Pancreas (tissue), 10 donors: Measurements from ENCODE around the gene CD320. TPM values are rescaled to one million over a fixed set of nuclear protein-coding genes. Genes with fewer than 3 reads are reported as not detected.
"Not testable (repeated sequence)": the region's sequence is repeated elsewhere in the genome, so short reads cannot be mapped to it uniquely, and the experiment has no call there.

Source experiments
- ATAC-seq, 4 donors: fragments of 200-7000 bp; cut with Tn5 transposase; one replicate each; pipeline versions ENCODE4 v1.8.0 to v1.9.1; 2020; ENCODE audit warnings: mild to moderate bottlenecking in 4 of 4, moderate library complexity in 4 of 4
- DNase-seq, 6 donors: peaks; one replicate each; pipeline ENCODE4 v3.0.0-alpha.2; 2020
- FAIRE-seq: peaks from 2 replicates; lab custom pipeline; 2012; peaks lifted over from hg19 to GRCh38; lab: Jason Lieb, UNC
- H3K27ac ChIP-seq, 4 donors: fragments of 200-600 bp; sonication (generic); 1 replicate in 3 of 4; 2 replicates in 1 of 4; pipeline versions ENCODE4 v1.5.0 to v1.8.0; 2020
- H3K27me3 ChIP-seq, 4 donors: fragments of 200-600 bp; one replicate each; pipeline ENCODE4 v1.8.0; 2021
- H3K36me3 ChIP-seq, 3 donors: fragments of 200-600 bp; sonication (generic) in 1 of 3; one replicate each; pipeline versions ENCODE4 v1.5.0 to v1.8.0; 2020 to 2021
- H3K4me1 ChIP-seq, 3 donors: fragments of 200-600 bp; one replicate each; pipeline ENCODE4 v1.8.0; 2021
- H3K4me3 ChIP-seq, 4 donors: fragments of 200-600 bp; sonication (generic) in 2 of 4; one replicate each; pipeline versions ENCODE4 v1.5.0 to v1.8.0; 2020 to 2021
- H3K9me3 ChIP-seq, 4 donors: fragments of 200-600 bp; one replicate each; pipeline ENCODE4 v1.8.0; 2021
- CTCF ChIP-seq, 4 donors: fragments of 200-600 bp; sonication (generic) in 3 of 4; IDR thresholded peaks; one replicate each; pipeline versions ENCODE4 v1.5.0 to v1.8.0; 2021; ENCODE audit warnings: antibody characterized with exemption in 4 of 4
- WGBS, 2 donors: extraction: QIAGEN DNeasy Blood & Tissue Kit; methylation state at CpG; one replicate each; pipeline ENCODE4 v1.1.7; 2013; 5-methylcytosine and 5-hydroxymethylcytosine counted together
- intact Hi-C, 3 donors: fragments of 100-400 bp; cut with DNase I; formaldehyde crosslinking; loops; one replicate each; pipeline versions ENCODE4 v1.11.1 to v1.14.2; 2022
- polyA plus RNA-seq, 2 donors: library from polyadenylated mRNA; stranded (reverse); fragments of 200-250 nt; gene quantifications; one replicate each; pipeline ENCODE4 v1.2.3, GENCODE V29; 2013
- total RNA-seq, 6 donors: library from RNA; stranded (reverse); fragmentation: NEBNext Ultra II Directional in 4 of 6; extraction: Animal tissue kit (Norgen Biotek cat#: 25700) in 4 of 6; gene quantifications; one replicate each; pipeline versions ENCODE4 v1.2.1 to v1.2.4, GENCODE V29; 2021 to 2023
- donor health status: healthy with polysubstance abuse.
- donor health status: DM: no; HTN: no; CAD: no; lungs with moderate emphysema.
- donor health status: DM: no; HTN: no; CAD: no.
- donor health status: control.
- donor health status: control.
- donor health status: Bipolar disorder and iron deficiency.
- donor health status: DM: yes; HTN: yes; CAD: no.
- donor health status: DM: no; HTN: no; CAD: no.
- donor health status: DM: no; HTN: no; CAD: no.
- donor health status: DM: yes; HTN: yes; CAD: no.

CD320 gene
- total RNA-seq = 10 to 100 TPM; 13.8 to 24.4 (median 18.2) TPM
- 10 to 100 TPM; 22.2 to 58.4 TPM for polyA plus RNA-seq

- DNase-seq = peak; percentile 85 to 96 (median 88)
- no peak for TF ChIP-seq CTCF (IDR thresholded peaks at IDR 0.05)
- intact Hi-C loops = no loop called here
- Histone ChIP-seq H3K27me3 (no peaks in the 10 kb centered on the region), H3K27ac (peak within 1 kb of the TSS in 2 of 4 donors; percentile 12 to 54), H3K4me3 (peak within 1 kb of the TSS; percentile 51 to 73 (median 54)), H3K36me3 (peaks cover 0 to 8% (median 0%) of the 10 kb centered on the region in 3 donors), H3K4me1 (peaks cover 0 to 6% (median 0%) of the 10 kb centered on the region in 3 donors), H3K9me3 (no peaks in the 10 kb centered on the region)
- ATAC-seq = peak; percentile 97 to 98 (median 98)
- no peak for FAIRE-seq
- WGBS, 2 donors = 0% methylated on average over 44 to 63 of the region's 63 CpGs
Observed at GRCh38 chr19:8307965-8308866, at the start of gene CD320. CD320 (minus strand) TSS chr19:8308358; CDS start chr19:8308290, 68 bp downstream.

DNA sequence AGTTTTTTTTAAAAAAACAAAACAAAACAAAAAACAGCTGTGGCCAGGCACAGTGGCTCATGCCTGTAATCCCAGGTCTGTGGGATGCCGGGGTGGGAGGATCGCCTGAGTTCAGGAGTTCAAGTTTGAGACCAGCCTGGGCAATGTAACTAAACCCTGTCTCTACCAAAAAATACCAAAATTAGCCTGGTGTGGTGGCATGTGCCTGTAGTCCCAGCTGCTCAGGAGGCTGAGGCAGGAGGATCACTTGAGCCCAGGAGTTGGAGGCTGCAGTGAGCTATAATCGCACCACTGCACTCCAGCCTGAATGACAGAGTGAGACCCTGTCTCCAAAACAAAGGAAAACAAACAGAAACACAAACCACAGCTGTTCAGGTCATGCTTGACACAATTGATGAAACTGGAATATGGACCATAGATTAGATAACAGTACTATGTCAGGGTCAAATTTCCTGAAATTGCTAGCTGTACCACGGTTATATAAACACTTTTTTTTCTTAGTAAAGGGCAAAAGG is 48.9 kb upstream of the CD320 start:
- H3K36me3 ChIP-seq = no peaks in the 10 kb centered on the region
- no peak overlapping the region for H3K27ac ChIP-seq
- WGBS, 2 donors = 71 to 72% methylated on average over 4 of the region's 4 CpGs
- no peak for TF ChIP-seq CTCF (IDR thresholded peaks at IDR 0.05)
- intact Hi-C loops = loop anchor here (5.0 to 10.0 kb wide), 4 partner anchors 48 to 228 kb away; partner anchors contain the start of gene PRAM1 (in 2 of the 3)
- no peak overlapping the region for H3K4me3 ChIP-seq
- no peaks in the 10 kb centered on the region for H3K9me3 ChIP-seq
- ATAC-seq (no peak), FAIRE-seq (no peak), DNase-seq (peak in 1 of 6 donors; percentile 7)
- H3K4me1 ChIP-seq = peaks cover 5 to 9% (median 8%) of the 10 kb centered on the region in 3 donors
- no peaks in the 10 kb centered on the region for H3K27me3 ChIP-seq

GRCh38 chr19:8355631-8356402 is 47.7 kb upstream of the CD320 start:
- no peaks in the 10 kb centered on the region for H3K36me3 ChIP-seq
- no peak for TF ChIP-seq CTCF (IDR thresholded peaks at IDR 0.05)
- H3K27ac ChIP-seq = no peak overlapping the region
- DNase-seq = peak in 1 of 6 donors; percentile 9
- FAIRE-seq = no peak
- no peaks in the 10 kb centered on the region for H3K9me3 ChIP-seq
- intact Hi-C loops = loop anchor here (5.0 to 10.0 kb wide), 4 partner anchors 49 to 229 kb away; partner anchors contain the start of gene PRAM1 (in 2 of the 3)
- peaks cover 0 to 3% (median 0%) of the 10 kb centered on the region in 3 donors for H3K4me1 ChIP-seq
- 81 to 91% methylated on average over 6 of the region's 6 CpGs for WGBS, 2 donors
- ATAC-seq = peak in 3 of 4 donors; percentile 41 to 70 (median 47)
- H3K27me3 ChIP-seq = no peaks in the 10 kb centered on the region
- H3K4me3 ChIP-seq = no peak overlapping the region

DNA sequence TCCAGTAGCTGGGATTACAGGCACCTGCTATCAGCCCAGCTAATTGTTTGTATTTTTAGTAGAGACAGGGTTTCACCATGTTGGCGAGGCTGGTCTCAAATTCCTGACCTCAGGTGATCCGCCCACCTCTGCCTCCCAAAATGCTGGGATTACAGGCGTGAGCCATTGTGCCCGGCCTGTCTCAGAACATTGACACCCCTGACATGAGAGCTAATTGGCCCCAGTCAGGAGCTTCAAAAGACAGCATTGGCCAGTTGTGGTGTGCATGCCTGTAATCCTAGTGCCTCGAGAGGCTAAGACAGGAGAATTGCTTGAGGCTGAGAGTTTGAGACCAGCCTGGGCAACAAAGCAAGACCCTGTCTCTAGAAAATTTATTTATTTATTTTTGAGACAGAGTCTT is 44.7 kb upstream of the CD320 start:
- H3K4me3 ChIP-seq, H3K9me3 ChIP-seq, H3K36me3 ChIP-seq, H3K4me1 ChIP-seq, H3K27ac ChIP-seq, FAIRE-seq, ATAC-seq, H3K27me3 ChIP-seq: not testable (repeated sequence)
- intact Hi-C loops = loop anchor here (10.0 kb wide), 3 partner anchors 52 to 232 kb away; partner anchors contain the start of gene PRAM1 (in 2 of the 3)
- WGBS, 2 donors = 48 to 51% methylated on average over 5 of the region's 5 CpGs
- DNase-seq = peak in 1 of 6 donors; percentile 15
